Smooth muscle cell (in vitro differentiated cells): Measurements from ENCODE around the gene GARIN5A. TPM values are rescaled to one million over a fixed set of nuclear protein-coding genes. Genes with fewer than 3 reads are reported as not detected.

Source experiments
- DNase-seq: peaks from one replicate; lab custom pipeline; 2025; ENCODE audit not compliant: unreplicated experiment; lab: John Stamatoyannopoulos, UW
- H2AFZ ChIP-seq: fragments of 200-600 bp; sonication (generic); 2 replicates; pipeline ENCODE4 v1.6.0; 2016; ENCODE audit warnings: antibody characterized with exemption, low read depth, mild to moderate bottlenecking
- H3F3A ChIP-seq: fragments of 200-600 bp; sonication (generic); 2 replicates; pipeline ENCODE4 v1.6.0; 2017; ENCODE audit warnings: antibody characterized with exemption, low read depth
- H3K27ac ChIP-seq: fragments of 200-600 bp; sonication (generic); 2 replicates; pipeline ENCODE4 v1.5.1; 2016; ENCODE audit warnings: low read depth, mild to moderate bottlenecking
- H3K27me3 ChIP-seq: fragments of 200-600 bp; sonication (generic); 2 replicates; pipeline ENCODE4 v1.6.1; 2016; ENCODE audit warnings: low read depth, mild to moderate bottlenecking
- H3K36me3 ChIP-seq: fragments of 200-600 bp; sonication (generic); 2 replicates; pipeline ENCODE4 v1.5.1; 2016; ENCODE audit warnings: low read depth
- H3K4me1 ChIP-seq: fragments of 200-600 bp; sonication (generic); 2 replicates; pipeline ENCODE4 v1.5.1; 2016; ENCODE audit warnings: low read depth
- H3K4me2 ChIP-seq: fragments of 200-600 bp; sonication (generic); 2 replicates; pipeline ENCODE4 v1.6.0; 2016; ENCODE audit warnings: mild to moderate bottlenecking
- H3K4me3 ChIP-seq: fragments of 200-600 bp; sonication (generic); 2 replicates; pipeline ENCODE4 v1.5.1; 2016; ENCODE audit warnings: mild to moderate bottlenecking
- H3K79me2 ChIP-seq: fragments of 200-600 bp; sonication (generic); 2 replicates; pipeline ENCODE4 v1.6.0; 2016; ENCODE audit warnings: low read depth, mild to moderate bottlenecking
- H3K9ac ChIP-seq: fragments of 200-600 bp; sonication (generic); 2 replicates; pipeline ENCODE4 v1.6.0; 2016; ENCODE audit warnings: low read depth
- H3K9me3 ChIP-seq: fragments of 200-600 bp; sonication (generic); replicated peaks from 2 replicates; pipeline ENCODE4 v1.5.1; 2016; ENCODE audit warnings: low read depth
- H4K20me1 ChIP-seq: fragments of 200-600 bp; sonication (generic); 2 replicates; pipeline ENCODE4 v1.6.0; 2016; ENCODE audit warnings: low read depth
- WGBS: methylation state at CpG from one replicate; pipeline ENCODE4 v1.1.7; 2016; ENCODE audit warnings: low lambda C conversion rate; 5-methylcytosine and 5-hydroxymethylcytosine counted together
- polyA plus RNA-seq: library from polyadenylated mRNA; unstranded; fragments of >200 nt; fragmentation: Nextera tagmentation; extraction: Ambion mirVana; gene quantifications from 2 replicates; pipeline ENCODE4 v1.2.1, GENCODE V29; 2016
- total RNA-seq: library from RNA; depleted of rRNA; stranded (reverse); fragments of >200 nt; gene quantifications from 2 replicates; pipeline ENCODE4 v1.2.3, GENCODE V29; 2014
- TF ChIP-seq, protein P1 (sequence below): fragments of 200-600 bp; sonication (generic); IDR thresholded peaks from 2 replicates; pipeline ENCODE4 v1.5.1; 2017; ENCODE audit warnings: borderline replicate concordance, mild to moderate bottlenecking, antibody characterized with exemption; ENCODE audit not compliant: insufficient read depth, poor library complexity, severe bottlenecking

GARIN5A gene
- total and polyA plus RNA-seq, 2 experiments from 2014 or later, result 1.7 to 2.1 TPM

DNA sequence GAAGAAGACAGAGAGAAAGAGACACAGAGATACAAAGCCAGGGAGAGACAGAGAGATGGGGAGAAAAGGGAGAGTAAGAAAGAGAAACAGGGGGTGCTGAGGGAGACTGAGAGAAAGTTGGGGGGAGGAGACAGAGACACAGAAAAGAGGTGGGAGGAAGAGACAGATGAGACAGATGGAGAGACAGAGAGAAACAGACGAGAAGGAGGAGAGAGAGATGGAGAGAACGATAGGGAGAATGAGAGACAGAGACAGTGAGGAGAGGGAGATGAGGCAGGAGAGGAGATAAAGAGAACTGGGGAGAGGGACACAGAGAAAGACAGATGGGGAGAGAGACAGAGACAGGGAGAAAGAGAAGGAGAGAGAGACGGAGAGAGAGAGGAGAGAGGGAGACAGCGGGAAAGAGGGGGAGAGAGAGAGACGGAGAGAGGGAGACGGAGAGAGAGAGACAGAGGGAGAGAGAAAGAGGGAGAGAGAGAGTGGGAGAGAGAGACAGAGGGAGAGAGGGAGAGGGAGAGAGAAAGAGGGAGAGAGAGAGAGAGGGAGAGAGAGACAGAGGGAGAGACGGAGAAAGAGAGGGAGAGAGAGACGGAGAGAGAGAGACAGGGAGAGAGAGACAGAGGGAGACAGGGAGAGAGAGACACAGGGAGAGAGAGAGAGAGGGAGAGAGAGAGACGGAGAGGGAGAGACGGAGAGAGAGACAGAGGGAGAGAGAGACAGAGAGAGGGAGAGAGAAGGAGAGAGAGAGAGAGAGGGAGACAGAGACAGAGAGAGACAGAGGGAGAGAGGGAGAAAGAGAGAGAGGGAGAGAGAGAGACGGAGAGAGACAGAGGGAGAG, 21.8 kb upstream of the GARIN5A start:
- H3K27me3 ChIP-seq, result peaks cover 13% of the 10 kb centered on the region
- H3F3A ChIP-seq, result no peaks in the 10 kb centered on the region
- H3K9me3 ChIP-seq, result no peaks in the 10 kb centered on the region
- H3K9ac ChIP-seq, result no peak overlapping the region
- H3K27ac ChIP-seq, result no peak overlapping the region
- TF ChIP-seq, protein P1, sequence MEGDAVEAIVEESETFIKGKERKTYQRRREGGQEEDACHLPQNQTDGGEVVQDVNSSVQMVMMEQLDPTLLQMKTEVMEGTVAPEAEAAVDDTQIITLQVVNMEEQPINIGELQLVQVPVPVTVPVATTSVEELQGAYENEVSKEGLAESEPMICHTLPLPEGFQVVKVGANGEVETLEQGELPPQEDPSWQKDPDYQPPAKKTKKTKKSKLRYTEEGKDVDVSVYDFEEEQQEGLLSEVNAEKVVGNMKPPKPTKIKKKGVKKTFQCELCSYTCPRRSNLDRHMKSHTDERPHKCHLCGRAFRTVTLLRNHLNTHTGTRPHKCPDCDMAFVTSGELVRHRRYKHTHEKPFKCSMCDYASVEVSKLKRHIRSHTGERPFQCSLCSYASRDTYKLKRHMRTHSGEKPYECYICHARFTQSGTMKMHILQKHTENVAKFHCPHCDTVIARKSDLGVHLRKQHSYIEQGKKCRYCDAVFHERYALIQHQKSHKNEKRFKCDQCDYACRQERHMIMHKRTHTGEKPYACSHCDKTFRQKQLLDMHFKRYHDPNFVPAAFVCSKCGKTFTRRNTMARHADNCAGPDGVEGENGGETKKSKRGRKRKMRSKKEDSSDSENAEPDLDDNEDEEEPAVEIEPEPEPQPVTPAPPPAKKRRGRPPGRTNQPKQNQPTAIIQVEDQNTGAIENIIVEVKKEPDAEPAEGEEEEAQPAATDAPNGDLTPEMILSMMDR, result no peak
- DNase-seq, result no peak
- no peaks in the 10 kb centered on the region for H3K36me3 ChIP-seq
- 49% methylated on average over 10 of the region's 11 CpGs for WGBS
- no peak overlapping the region for H2AFZ ChIP-seq
- H3K4me3 ChIP-seq, result no peak overlapping the region
- H3K79me2 ChIP-seq, result no peaks in the 10 kb centered on the region
- H4K20me1 ChIP-seq, result no peaks in the 10 kb centered on the region
- no peak overlapping the region for H3K4me2 ChIP-seq
- no peaks in the 10 kb centered on the region for H3K4me1 ChIP-seq

DNA sequence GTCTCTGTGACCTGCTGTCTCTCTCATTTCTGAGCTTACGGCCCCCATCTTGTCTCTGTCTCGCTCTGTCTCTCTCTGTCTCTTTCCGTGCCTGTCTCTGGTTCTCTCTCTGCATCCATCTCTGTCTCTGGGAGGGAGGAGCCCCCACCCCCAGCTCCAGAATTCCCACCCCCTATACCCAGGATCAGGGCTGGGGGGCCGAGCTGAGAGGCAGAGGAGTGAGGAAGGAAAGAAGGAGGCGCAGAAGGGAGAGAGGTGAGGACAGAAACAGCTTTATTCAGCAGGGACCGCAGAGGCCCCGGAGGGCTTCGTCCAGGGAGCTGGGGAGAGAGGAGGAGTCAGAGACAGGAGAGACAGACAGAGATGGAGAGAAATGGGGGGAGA, 20.4 kb upstream of the GARIN5A start:
- Histone ChIP-seq H3K79me2 (no peaks in the 10 kb centered on the region), H3K36me3 (no peaks in the 10 kb centered on the region), H2AFZ (no peak overlapping the region), H3K27me3 (peaks cover 18% of the 10 kb centered on the region), H3K4me3 (no peak overlapping the region), H3K9ac (no peak overlapping the region), H3K4me1 (no peaks in the 10 kb centered on the region), H4K20me1 (no peaks in the 10 kb centered on the region), H3F3A (no peaks in the 10 kb centered on the region), H3K4me2 (no peak overlapping the region), H3K9me3 (no peaks in the 10 kb centered on the region), H3K27ac (no peak overlapping the region)
- TF ChIP-seq, protein P1, result no peak
- DNase-seq, result no peak
- 81% methylated on average over 8 of the region's 8 CpGs for WGBS

DNA sequence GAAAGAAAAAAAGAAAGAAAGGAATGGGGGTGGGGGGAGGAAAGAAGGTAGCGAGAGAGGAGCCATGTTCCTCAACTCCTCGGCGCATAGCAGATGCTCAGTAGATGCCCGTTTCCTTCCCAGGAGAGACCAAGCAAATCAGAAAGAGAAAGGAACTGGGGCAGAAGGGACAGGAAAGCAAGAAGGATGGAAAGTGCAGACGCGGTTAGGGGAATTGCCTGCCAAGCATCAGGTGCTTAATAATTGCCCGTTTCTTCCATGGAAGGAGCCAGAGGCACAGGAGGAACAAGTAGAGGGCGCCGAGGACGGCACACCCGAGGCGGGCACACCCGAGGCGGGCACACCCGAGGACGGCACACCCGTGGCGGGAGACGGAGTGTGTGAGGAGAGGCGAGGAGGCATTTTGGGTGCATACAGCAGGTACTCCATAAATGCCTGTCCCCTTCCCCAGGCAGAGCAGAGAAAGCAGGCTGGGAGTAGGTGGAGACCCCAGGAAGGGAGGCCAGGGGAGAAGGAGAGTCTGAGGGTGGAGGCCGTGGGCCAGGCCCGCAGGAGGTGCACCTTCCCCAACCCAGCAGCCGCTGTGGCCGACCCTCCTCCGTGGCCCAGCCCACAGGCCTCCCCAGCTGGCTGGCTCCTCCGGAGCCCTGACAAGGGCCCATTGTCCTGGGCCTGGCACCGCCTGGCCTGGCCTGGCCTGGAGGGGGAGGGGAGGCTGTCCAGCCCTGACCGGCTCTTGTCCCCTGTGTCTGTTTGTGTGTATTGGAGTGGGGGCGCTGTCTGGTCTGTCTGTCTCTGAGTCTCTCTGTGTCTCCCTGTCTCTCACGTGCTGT, 19.8 kb upstream of the GARIN5A start:
- Histone ChIP-seq H2AFZ (no peak overlapping the region), H4K20me1 (no peaks in the 10 kb centered on the region), H3K9ac (no peak overlapping the region), H3K27me3 (peaks cover 18% of the 10 kb centered on the region), H3K4me1 (no peaks in the 10 kb centered on the region), H3K27ac (no peak overlapping the region), H3K4me3 (no peak overlapping the region), H3K36me3 (no peaks in the 10 kb centered on the region), H3K79me2 (no peaks in the 10 kb centered on the region), H3F3A (no peaks in the 10 kb centered on the region), H3K4me2 (no peak overlapping the region), H3K9me3 (no peaks in the 10 kb centered on the region)
- no peak for DNase-seq
- WGBS, result 73% methylated on average over 29 of the region's 30 CpGs
- TF ChIP-seq, protein P1, result no peak
